HG03439 (cell line): ENCODE results near the gene EOGT.

ENCODE experiments used
- ATAC-seq: cut with Tn5 transposase; IDR thresholded peaks from one replicate; pipeline ENCODE4 v1.9.1; 2021; ENCODE audit warnings: mild to moderate bottlenecking, moderate library complexity; ENCODE audit not compliant: unreplicated experiment

Gene EOGT

DNA sequence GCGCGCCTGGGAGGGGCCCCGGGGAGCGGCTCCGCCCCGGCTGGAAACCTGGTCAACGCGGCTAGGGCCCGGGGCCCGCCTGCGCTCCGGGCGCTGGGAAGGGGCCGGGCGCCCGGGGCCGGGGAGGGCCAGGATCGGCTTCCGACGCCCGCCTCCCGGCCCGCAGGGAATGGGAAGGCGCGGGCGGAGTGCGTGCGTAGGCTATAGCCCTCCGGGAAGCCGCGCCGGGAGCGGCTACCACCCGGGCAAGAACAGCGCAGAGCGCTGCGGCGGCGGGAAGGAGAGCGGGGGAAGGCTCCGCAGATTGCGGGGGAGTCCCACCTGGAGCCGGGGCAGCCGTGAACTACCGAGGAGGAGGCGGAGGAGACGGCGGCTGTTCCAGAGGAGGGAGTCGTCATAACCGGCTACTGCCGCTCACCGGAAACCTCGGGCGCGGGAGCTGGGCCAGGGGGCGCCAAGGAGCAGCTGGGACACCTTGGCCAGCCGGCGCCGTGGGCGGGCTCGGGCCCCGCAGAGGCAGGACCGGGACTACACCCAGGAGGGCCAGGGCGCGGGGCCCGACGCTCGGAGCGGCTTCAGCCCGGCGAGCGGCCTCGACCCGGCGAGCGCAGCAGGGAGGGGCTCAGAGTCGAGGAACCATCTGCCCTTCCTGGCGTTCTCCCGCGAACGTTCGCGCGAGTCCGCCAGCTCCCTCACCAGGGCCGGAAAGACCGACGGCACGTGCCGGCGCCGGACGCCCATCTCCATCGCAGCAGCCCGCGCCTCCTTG lies at the start of gene EOGT:
EOGT (minus strand) TSS at position 432 of the 769 bp plus-strand sequence. CDS start 3,838 bp downstream, outside the sequence.
- peak; percentile 82 for ATAC-seq

DNA sequence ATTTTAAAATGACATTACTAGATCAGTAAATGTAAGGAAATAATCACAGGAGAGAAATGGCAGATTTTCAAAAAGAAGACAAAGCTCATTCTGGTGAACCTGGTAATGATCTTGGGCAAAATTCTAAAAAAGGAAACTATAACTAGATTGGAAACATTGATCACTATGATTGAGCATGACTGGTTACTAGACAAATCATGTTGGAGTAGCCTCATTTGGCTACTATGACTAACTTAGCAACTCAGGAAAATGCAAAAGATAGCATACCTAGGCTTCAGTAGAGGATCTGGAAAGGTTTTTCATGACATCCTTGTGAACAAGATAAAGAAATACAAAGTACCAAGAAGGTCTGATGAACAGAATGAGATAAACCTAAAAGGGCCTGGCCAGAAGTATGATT lies 46.2 kb upstream of the EOGT start:
- ATAC-seq: no peak

GRCh38 chr3:69058947-69059224 lies 45.4 kb upstream of the EOGT start:
- peak; percentile 17 for ATAC-seq

DNA sequence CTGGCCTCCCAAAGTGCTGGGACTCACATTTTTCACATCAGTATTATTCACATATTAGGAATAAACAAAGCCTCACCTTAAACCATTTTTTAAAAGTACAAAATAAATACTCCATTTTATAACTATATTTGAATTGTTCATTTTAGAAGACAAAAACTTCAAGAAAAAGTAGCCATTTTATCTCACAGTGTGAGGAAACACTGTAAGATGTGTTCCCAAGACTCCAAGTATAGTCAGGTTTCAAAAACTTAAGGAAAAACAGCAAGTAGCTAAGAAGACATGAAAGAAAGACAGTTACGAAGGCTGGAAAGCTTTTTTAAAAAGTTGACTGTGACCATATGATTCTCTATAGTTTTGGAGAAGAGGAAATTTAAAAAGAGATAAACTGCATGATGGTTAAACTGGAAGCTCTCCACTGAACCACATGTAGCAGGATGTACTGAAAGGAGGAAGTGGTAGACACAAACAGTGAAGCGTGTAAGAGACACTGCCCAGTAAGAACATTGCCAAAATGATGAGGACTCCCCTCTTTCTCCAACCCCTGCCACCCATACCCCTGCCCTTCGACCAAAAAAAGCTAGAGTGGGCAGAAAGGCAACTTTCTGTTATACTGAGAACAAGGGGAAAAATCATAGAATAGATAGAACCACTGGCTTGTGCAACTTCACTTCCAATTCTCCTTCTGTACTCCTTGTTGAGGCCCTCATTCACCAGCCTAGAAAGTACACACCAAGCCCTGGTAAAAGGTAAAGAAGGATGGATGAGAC lies 44.9 kb upstream of the EOGT start:
- peak; percentile 73 for ATAC-seq

DNA sequence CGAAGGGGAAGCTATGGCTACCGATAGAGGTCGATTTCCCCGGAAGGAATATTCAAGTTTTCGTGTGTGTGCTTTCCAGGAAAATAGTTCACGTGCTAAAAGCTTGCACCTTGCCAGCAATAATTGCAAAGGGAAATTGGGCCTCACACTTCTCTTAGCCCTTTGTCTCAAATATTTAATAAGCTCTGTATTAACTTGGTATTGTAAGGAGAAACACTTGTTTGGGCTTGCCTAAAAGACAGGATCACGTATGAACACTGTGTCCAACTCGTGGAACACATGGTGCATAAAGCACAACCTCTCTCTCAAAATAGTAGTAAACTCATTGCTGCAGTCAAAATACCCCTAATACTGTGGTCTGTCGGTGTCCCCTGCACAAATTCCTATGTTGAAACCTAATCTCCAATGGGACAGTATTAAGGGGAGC lies 39.0 kb upstream of the EOGT start:
- ATAC-seq: no peak

DNA sequence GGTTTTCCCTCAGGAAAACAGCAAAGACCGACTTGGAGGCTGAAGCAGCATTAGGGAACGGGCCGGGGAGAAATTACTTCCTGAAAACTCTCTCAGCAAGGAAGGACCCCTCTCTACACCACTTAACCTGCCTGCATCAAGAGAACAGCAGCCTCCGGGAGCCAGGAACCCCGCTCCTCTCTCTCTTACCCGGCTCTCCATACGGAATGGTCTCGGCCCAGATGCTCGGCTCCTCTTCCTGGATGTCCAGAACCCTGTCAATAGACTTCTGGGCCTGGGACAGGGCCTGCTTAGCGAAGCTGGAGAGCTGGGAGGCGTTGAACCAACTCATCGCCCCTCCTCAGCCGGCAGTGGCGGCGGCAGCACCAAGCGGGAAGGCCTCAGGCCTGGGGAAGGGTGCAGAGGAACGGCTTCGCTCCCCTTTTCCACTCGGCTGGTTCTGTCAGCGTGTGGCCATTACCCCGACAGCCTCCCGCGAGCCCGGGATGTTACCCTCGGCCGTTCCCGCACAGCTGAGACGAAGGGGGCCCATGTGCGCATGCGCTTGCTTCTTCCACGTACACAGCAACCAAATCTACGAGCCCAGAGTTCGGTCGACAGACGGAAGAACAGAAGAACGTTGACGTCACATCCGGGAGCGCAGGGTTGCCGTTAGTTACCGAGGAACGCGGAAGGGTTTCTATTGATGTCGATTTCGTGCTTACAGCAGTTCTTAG lies 38.4 kb upstream of the EOGT start, which contains the start of gene TMF1:
TMF1 (minus strand) TSS at position 578 of the 716 bp plus-strand sequence; CDS start at position 331, 247 bp downstream.
- ATAC-seq: peak; percentile 97

- no peak for ATAC-seq
Observed at GRCh38 chr3:69048990-69049389, 35.5 kb upstream of the EOGT start.

DNA sequence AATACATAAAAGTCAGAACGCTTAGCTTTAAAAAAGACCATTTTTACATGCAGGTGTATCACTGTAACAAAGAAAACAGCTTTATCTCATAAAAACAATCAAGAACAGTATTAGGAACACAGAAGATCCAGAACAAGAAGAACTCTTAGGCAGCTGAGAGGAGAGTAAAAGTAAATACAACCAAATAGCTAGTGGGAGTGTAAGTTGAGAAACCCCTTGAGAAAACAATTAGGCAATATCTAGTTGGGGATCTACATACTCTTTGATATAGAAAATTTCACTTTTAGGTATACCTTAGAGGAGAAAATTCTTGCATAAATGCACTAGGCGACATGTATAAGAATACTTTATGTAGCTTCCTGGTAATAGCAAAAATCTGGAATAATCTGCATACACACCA lies 31.1 kb upstream of the EOGT start:
- no peak for ATAC-seq

DNA sequence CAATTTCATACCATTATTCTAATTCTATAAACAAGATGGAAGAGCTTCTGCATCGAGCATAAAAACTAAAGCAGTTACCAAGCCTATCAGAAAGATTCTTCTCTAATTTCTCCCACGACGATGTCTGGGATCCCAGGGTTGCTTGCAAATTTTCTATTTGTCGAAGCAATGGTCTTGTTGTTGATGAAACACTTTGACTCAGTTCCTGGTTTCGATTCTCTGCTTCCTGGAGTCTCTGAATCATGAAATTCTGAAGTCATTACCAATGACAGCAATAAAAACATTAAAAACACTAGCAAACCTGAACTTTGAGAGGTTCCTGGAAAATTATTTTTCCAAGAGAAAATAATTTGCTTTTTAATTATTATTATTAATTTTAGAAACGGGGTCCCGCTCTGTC lies 20.0 kb upstream of the EOGT start:
- ATAC-seq: no peak

- ATAC-seq: no peak
Observed at GRCh38 chr3:69032737-69033136, 19.3 kb upstream of the EOGT start.

- no peak for ATAC-seq
Observed at GRCh38 chr3:69032142-69032541, 18.7 kb upstream of the EOGT start.

- no peak for ATAC-seq
Observed at GRCh38 chr3:69031635-69032034, 18.2 kb upstream of the EOGT start.

DNA sequence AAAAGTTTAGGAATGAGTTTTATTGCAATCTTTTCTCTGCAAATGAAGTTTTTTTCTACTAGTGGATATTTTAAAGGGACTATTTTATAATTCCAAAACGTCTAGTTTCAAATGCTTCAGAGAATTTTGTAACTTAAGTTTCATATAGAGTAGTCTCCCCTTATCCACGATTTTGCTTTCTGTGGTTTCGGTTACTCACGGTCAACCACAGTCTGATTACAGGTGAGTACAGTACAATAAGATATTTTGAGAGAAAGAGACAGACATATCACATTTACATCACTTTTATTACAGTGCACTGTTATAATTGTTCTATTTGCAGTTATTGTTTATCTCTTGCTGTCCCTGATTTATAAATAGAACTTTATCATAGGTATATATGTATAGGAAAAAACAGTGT lies 7.4 kb upstream of the EOGT start:
- ATAC-seq: no peak

GRCh38 chr3:69020424-69020823 lies 6.9 kb upstream of the EOGT start:
- ATAC-seq: no peak

- no peak for ATAC-seq
Observed at GRCh38 chr3:69016901-69017300, 3.4 kb upstream of the EOGT start.

DNA sequence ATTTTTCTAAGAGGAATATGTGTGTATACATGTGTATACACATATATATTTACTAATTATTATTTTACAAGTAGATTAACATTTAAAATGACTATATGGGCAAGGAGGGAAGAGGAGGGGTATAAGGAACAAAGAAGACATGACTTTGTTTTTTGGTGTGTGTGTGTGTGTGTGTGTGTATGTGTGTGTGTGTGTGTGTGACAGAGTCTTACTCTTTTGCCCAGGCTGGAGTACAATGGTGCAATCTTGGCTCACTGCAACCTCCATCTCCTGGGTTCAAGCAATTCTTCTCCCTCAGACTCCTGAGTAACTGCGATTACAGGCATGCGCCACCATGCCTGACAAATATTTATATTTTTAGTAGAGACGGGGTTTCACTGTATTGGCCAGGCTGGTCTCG lies 2.6 kb upstream of the EOGT start:
- no peak for ATAC-seq

DNA sequence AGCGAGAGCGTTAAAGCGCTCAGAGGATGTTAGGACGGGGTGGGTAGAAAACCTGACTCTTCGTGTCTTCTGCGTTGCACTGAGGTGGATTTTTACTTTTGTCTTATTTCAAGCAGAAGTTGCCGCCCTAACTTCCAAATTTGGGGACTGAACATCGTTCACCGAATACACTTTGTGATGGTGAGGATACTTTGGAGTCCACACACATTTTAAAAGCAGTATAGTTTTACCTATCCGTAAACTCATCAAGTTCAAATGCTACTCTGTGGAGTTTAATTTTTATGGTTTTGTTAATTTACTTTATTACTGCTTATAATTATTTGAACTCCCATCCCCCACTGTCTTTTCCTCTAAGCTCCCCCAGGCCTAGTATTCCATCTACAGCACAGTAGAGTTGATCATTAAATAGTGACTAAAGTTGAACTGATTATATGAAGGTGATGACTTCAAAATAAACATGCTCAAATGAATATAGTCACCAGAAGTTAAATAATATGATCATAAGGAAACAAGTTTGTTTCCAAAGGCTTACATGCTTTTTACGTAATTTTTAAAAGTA lies 617 bp upstream of the EOGT start:
- no peak for ATAC-seq

DNA sequence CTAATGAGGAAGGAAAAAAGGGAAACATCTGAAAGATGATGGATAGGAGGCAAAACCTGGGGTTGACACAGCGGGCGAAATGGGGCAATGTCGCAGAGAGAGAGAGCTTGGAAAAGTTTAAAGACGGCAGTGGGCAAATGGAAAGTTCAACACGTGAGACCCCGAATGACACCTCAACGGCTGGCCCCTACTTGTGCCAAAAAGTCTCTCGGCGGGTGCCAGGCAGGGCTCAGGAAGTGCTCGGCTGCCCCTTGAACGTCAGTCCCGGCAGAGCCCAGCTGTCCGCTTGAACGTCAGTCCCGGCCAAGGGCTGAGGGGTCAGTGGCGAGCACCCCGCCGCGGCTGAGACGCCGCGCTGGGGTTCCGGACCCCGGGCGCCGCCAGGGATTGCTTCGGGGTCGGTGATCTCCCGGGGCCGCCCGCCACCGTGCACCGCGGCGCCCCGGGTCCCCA lies 658 bp downstream of the EOGT start:
- ATAC-seq: peak; percentile 39

DNA sequence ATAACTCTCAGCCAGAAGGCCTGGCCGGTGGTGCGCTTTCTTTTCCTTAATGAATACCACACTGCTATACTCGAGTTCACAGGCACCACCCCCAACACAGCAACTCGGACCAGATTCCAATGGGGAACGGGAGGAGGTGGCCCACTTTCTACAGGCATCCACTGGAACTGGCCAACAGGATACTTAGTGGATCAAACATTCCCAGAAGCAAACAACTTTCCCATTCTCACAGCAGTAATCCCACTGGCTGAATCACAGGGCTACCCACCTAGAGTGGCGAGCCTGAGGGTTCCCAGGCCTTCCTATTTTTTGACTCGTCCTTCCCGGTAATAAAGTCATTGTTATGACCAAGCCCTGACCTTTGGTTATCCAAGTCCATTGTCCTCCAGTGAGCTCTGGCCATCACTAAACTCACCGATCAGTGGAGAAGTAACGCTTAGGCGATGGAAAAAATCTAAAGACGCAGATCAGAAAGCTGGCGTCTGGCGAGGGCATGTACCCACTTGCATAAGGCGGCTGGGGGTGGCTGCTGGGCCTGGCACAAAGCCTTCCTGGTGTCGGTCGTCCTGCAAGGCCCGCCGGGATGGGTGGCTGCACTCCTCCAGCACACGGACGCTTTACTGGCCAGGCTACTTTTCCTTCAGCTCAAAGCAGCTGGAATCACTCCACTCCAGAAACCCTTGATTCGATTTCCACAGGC lies 1.2 kb downstream of the EOGT start:
- ATAC-seq: no peak

GRCh38 chr3:69011096-69011730 lies 2.3 kb downstream of the EOGT start:
- no peak for ATAC-seq
